IMR-90 (cell line): ENCODE measurements around the gene FITM2. TPM values are rescaled to one million over a fixed set of nuclear protein-coding genes. Genes with fewer than 3 reads are reported as not detected.

Source experiments
- ATAC-seq: fragments of 200-7000 bp; cut with Tn5 transposase; 2 replicates; pipeline ENCODE4 v1.9.1; 2020; ENCODE audit warnings: low read depth, mild to moderate bottlenecking, moderate library complexity
- BruUV-seq: library from RNA; stranded (reverse); fragments of 400-500 nt; replicated peaks from 2 replicates; lab custom pipeline; 2021; lab: Mats Ljungman, UMichigan
- CTCF ChIA-PET: fragments of 300-600 bp; formaldehyde crosslinking; extraction: SDS; loops from one replicate; lab custom pipeline; 2021; ENCODE audit warnings: antibody characterized with exemption; lab: Yijun Ruan, JAX
- POLR2A ChIA-PET: fragments of 300-600 bp; sonication (Branson Sonifier 250); formaldehyde crosslinking; loops from one replicate; lab custom pipeline; 2022; ENCODE audit warnings: antibody characterized with exemption; ENCODE audit not compliant: unreplicated experiment; lab: Charles Lee
- DNase-seq: peaks from one replicate; pipeline ENCODE4 v3.0.0; 2013
- H2AFZ ChIP-seq: replicated peaks from 2 replicates; pipeline ENCODE3; 2013; ENCODE audit warnings: low read length, mild to moderate bottlenecking; ENCODE audit not compliant: poor library complexity
- H2AK5ac ChIP-seq: 2 replicates; pipeline ENCODE4 v1.6.1; 2013; ENCODE audit warnings: low read depth, low read length, inconsistent platforms
- H2AK9ac ChIP-seq: replicated peaks from 2 replicates; pipeline ENCODE3; 2013; ENCODE audit warnings: mild to moderate bottlenecking, low read depth, low read length, moderate library complexity; ENCODE audit not compliant: poor library complexity
- H2BK120ac ChIP-seq: 2 replicates; pipeline ENCODE4 v1.6.1; 2013; ENCODE audit warnings: low read depth, low read length, inconsistent platforms
- H2BK15ac ChIP-seq: 3 replicates; pipeline ENCODE4 v1.6.1; 2013; ENCODE audit warnings: low read depth, low read length, inconsistent platforms
- H2BK20ac ChIP-seq: 2 replicates; pipeline ENCODE4 v1.6.1; 2013; ENCODE audit warnings: low read depth, mild to moderate bottlenecking, inconsistent platforms, low read length, moderate library complexity
- H2BK5ac ChIP-seq: 2 replicates; pipeline ENCODE4 v1.6.1; 2013; ENCODE audit warnings: mild to moderate bottlenecking, low read depth, low read length, inconsistent platforms; ENCODE audit not compliant: poor library complexity, severe bottlenecking
- H3K14ac ChIP-seq: replicated peaks from 2 replicates; pipeline ENCODE4 v1.6.1; 2013; ENCODE audit warnings: low read depth, low read length, inconsistent platforms
- H3K18ac ChIP-seq: 2 replicates; pipeline ENCODE4 v1.6.1; 2013; ENCODE audit warnings: low read depth, low read length, control low read depth
- H3K23ac ChIP-seq: 2 replicates; pipeline ENCODE4 v1.6.1; 2013; ENCODE audit warnings: low read depth, low read length, inconsistent platforms
- H3K27ac ChIP-seq: 2 replicates; pipeline ENCODE4 v1.5.1; 2013; ENCODE audit warnings: mild to moderate bottlenecking, control low read depth, low read length; ENCODE audit not compliant: insufficient read depth
- H3K27me3 ChIP-seq: 2 replicates; pipeline ENCODE4 v1.6.1; 2013; ENCODE audit warnings: low read length; ENCODE audit not compliant: control insufficient read depth, insufficient read depth
- H3K36me3 ChIP-seq: 2 replicates; pipeline ENCODE4 v1.6.1; 2013; ENCODE audit warnings: low read length, mixed read lengths; ENCODE audit not compliant: control insufficient read depth, insufficient read depth
- H3K4ac ChIP-seq: 2 replicates; pipeline ENCODE4 v1.6.1; 2013; ENCODE audit warnings: low read depth, low read length, inconsistent platforms
- H3K4me1 ChIP-seq: 2 replicates; pipeline ENCODE4 v1.6.1; 2013; ENCODE audit warnings: low read length, mixed read lengths; ENCODE audit not compliant: control insufficient read depth, insufficient read depth
- H3K4me2 ChIP-seq: 2 replicates; pipeline ENCODE4 v1.6.1; 2013; ENCODE audit warnings: low read depth, mild to moderate bottlenecking, control low read depth, low read length, moderate library complexity
- H3K4me3 ChIP-seq: 2 replicates; pipeline ENCODE4 v1.5.1; 2013; ENCODE audit warnings: low read depth, mild to moderate bottlenecking, control low read depth, low read length, moderate library complexity; ENCODE audit not compliant: insufficient read depth
- H3K56ac ChIP-seq: 2 replicates; pipeline ENCODE4 v1.6.1; 2013; ENCODE audit warnings: low read length, inconsistent platforms; ENCODE audit not compliant: insufficient read depth; ENCODE audit errors: extremely low read depth
- H3K79me1 ChIP-seq, 2 experiments: 2 replicates each; pipeline ENCODE4 v1.6.1; 2013; ENCODE audit warnings: low read length in 2 of 2, inconsistent platforms in 1 of 2, low read depth in 1 of 2
- H3K9ac ChIP-seq: 2 replicates; pipeline ENCODE4 v1.6.1; 2013; ENCODE audit warnings: low read depth, low read length, control low read depth
- H3K9me1 ChIP-seq: 2 replicates; pipeline ENCODE4 v1.6.1; 2013; ENCODE audit warnings: low read length, inconsistent platforms; ENCODE audit not compliant: insufficient read depth
- H3K9me3 ChIP-seq: 2 replicates; pipeline ENCODE4 v1.6.1; 2013; ENCODE audit warnings: low read length; ENCODE audit not compliant: control insufficient read depth, insufficient read depth
- H4K20me1 ChIP-seq: 2 replicates; pipeline ENCODE4 v1.6.1; 2013; ENCODE audit warnings: low read length, inconsistent platforms; ENCODE audit not compliant: insufficient read depth
- H4K5ac ChIP-seq: 2 replicates; pipeline ENCODE4 v1.6.1; 2013; ENCODE audit warnings: mild to moderate bottlenecking, low read depth, low read length, control low read depth
- H4K8ac ChIP-seq, 2 experiments: 2 replicates each; pipeline ENCODE4 v1.6.1; 2013; ENCODE audit warnings: low read depth in 2 of 2, low read length in 2 of 2, control low read depth in 1 of 2, inconsistent platforms in 1 of 2
- H4K91ac ChIP-seq: 2 replicates; pipeline ENCODE4 v1.6.1; 2013; ENCODE audit warnings: low read depth, low read length, inconsistent platforms; ENCODE audit not compliant: insufficient read depth
- BHLHE40 ChIP-seq: fragments of 150-350 bp; IDR thresholded peaks from 2 replicates; pipeline ENCODE4 v1.6.1; 2016; ENCODE audit warnings: mild to moderate bottlenecking, low read depth, low read length
- MAZ ChIP-seq: IDR thresholded peaks from 2 replicates; pipeline ENCODE4 v1.6.1; 2012; ENCODE audit warnings: low read depth, mild to moderate bottlenecking, low read length, improper control_type of control experiment, moderate library complexity, borderline replicate concordance
- WGBS, 2 experiments: methylation state at CpG; one replicate each; pipeline versions ENCODE4 v1.1.5 to v1.1.7; 2013; ENCODE audit warnings: missing lambda C conversion rate in 2 of 2; ENCODE audit not compliant: insufficient read length in 1 of 2; ENCODE audit errors: extremely low coverage in 2 of 2; 5-methylcytosine and 5-hydroxymethylcytosine counted together
- dilution Hi-C: fragments of 300-500 bp; cut with HindIII; formaldehyde crosslinking; loops from one replicate; pipeline ENCODE4 v1.14.3; 2018; ENCODE audit warnings: low sequenced_read_pairs; ENCODE audit not compliant: unreplicated experiment
- in situ Hi-C: fragments of 300-500 bp; cut with MboI; formaldehyde crosslinking; loops from 3 replicates; pipeline ENCODE4 v1.14.3; 2019; ENCODE audit warnings: low sequenced_read_pairs, inconsistent platforms, mixed read lengths
- intact Hi-C: fragments of 100-400 bp; cut with micrococcal nuclease; formaldehyde crosslinking; loops from 2 replicates; pipeline ENCODE4 v1.10.0; 2022
- polyA plus RNA-seq, 3 experiments: library from polyadenylated mRNA; depleted of rRNA; stranded (reverse); fragments of >200 nt; gene quantifications; 2 replicates each; pipeline ENCODE4 v1.2.3, GENCODE V29; 2012; ENCODE audit warnings: low replicate concordance in 1 of 3
- total RNA-seq: library from RNA; depleted of rRNA; stranded (reverse); fragments of >200 nt; gene quantifications from 2 replicates; pipeline ENCODE4 v1.2.3, GENCODE V29; 2012
- TF ChIP-seq, protein P1 (sequence below): fragments of 150-350 bp; IDR thresholded peaks from 2 replicates; pipeline ENCODE4 v1.6.1; 2016; ENCODE audit warnings: low read depth, mild to moderate bottlenecking, low read length, moderate library complexity, borderline replicate concordance

Gene FITM2
- total and polyA plus RNA-seq, 2 of the 4 experiments (the other 2 are of a cell fraction), result 3.4 to 6.5 TPM

DNA sequence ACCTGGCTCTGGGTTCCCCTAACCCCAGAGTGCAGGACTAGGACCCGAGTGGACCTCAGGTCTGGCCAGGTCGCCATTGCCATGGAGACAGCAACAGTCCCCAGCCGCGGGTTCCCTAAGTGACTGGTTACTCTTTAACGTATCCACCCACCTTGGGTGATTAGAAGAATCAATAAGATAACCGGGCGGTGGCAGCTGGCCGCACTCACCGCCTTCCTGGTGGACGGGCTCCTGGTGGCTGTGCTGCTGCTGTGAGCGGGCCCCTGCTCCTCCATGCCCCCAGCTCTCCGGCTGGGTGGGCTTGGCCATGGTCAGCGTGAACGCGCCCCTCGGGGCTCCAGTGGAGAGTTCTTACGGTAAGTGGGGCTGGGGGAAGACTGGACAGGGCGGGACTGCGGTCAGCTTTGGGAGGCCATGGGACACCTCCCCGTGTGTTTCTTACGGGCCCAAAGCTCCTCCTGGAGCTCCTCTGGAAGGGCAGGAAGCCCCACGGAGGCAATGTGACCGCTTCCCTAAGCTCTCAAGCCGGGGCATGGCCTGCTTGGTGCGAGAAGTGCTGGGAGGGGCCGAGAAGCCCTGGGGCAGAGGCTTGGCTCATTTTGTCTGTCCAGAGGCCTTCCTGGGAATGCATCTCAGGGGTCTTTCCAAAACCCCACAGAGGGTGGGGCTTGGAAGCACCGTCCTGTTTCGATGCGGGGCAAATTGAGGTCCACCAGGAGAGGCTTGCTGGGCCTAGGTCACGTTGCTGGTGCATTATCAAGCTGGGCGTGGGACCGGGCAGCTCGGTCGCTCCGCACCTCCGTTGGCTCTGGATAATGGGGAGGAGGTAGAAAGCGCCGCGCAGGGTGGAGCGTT lies 44.7 kb upstream of the FITM2 start, which contains the start of gene HNF4A:
Gene HNF4A, plus strand, starts transcription at position 202 of the 855 bp plus-strand sequence. Its CDS starts 106 bp downstream, at position 308.
- no TSS peak for BruUV-seq
- Histone ChIP-seq H3K9me1 (no peaks in the 10 kb centered on the region), H3K4me2 (no peak within 1 kb of the TSS), H3K9ac (no peak within 1 kb of the TSS), H3K79me1 (no peaks in the 10 kb centered on the region), H3K4me3 (no peak within 1 kb of the TSS), H3K4me1 (no peaks in the 10 kb centered on the region), H4K5ac (no peak within 1 kb of the TSS), H2BK120ac (no peak within 1 kb of the TSS), H3K36me3 (no peaks in the 10 kb centered on the region), H3K18ac (no peak within 1 kb of the TSS), H3K56ac (no peak within 1 kb of the TSS), H3K14ac (no peak within 1 kb of the TSS), H4K8ac (no peak within 1 kb of the TSS), H4K91ac (no peak within 1 kb of the TSS), H3K27ac (no peak within 1 kb of the TSS), H4K20me1 (no peaks in the 10 kb centered on the region), H2BK15ac (no peak within 1 kb of the TSS), H2BK5ac (no peak within 1 kb of the TSS), H2AK9ac (no peak within 1 kb of the TSS), H2AFZ (no peak within 1 kb of the TSS), H2BK20ac (no peak within 1 kb of the TSS), H3K9me3 (no peaks in the 10 kb centered on the region), H3K23ac (no peak within 1 kb of the TSS), H2AK5ac (no peak within 1 kb of the TSS), H3K4ac (no peak within 1 kb of the TSS), H3K27me3 (peaks cover 32% of the 10 kb centered on the region)
- no peak for TF ChIP-seq BHLHE40
- TF ChIP-seq MAZ, result no peak
- TF ChIP-seq, protein P1, sequence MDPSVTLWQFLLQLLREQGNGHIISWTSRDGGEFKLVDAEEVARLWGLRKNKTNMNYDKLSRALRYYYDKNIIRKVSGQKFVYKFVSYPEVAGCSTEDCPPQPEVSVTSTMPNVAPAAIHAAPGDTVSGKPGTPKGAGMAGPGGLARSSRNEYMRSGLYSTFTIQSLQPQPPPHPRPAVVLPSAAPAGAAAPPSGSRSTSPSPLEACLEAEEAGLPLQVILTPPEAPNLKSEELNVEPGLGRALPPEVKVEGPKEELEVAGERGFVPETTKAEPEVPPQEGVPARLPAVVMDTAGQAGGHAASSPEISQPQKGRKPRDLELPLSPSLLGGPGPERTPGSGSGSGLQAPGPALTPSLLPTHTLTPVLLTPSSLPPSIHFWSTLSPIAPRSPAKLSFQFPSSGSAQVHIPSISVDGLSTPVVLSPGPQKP, result no peak
- no peak for ATAC-seq
- CTCF ChIA-PET, result no interaction called here
- in situ Hi-C loops, result no loop called here
- DNase-seq, result no peak
- intact Hi-C loops, result no loop called here
- POLR2A ChIA-PET, result no interaction called here
- WGBS, 2 experiments, result 74% methylated on average over 13 of the region's 40 CpGs; no CpG with 5 or more reads in 1 of the 2 experiments
- dilution Hi-C loops, result no loop called here
